ENCODE results near the gene TRIM45.
"Not testable (repeated sequence)": the region's sequence is repeated elsewhere in the genome, so short reads cannot be mapped to it uniquely, and the experiment has no call there.

- not testable (repeated sequence) for TF ChIP-seq CTCF (conservative IDR thresholded peaks at IDR 0.05 in 1 of 2, IDR thresholded peaks at IDR 0.05 in 1 of 2; ENCODE audit: low read depth in 1 of 2, low read length in 2 of 2); EZH2 (IDR thresholded peaks at IDR 0.05; ENCODE audit: low read length, missing control alignments)
Measured at GRCh38 chr1:117151305-117151704, 29.8 kb upstream of the TRIM45 start.
